DOHH2 (cell line): Measurements from ENCODE around the gene GBF1.

Experiments used
- EZH2phosphoT487 ChIP-seq: fragments of 200-600 bp; sonication (generic); IDR thresholded peaks from 2 replicates; pipeline ENCODE4 v1.6.1; 2017; ENCODE audit warnings: borderline replicate concordance, mild to moderate bottlenecking, antibody characterized with exemption, low read length, moderate library complexity, mixed read lengths
- TF ChIP-seq, protein P1 (sequence below): fragments of 200-600 bp; sonication (generic); IDR thresholded peaks from one replicate; pipeline ENCODE4 v1.5.1; 2014; ENCODE audit warnings: antibody characterized with exemption, mild to moderate bottlenecking, low read depth, low read length; ENCODE audit not compliant: poor library complexity, severe bottlenecking

DNA sequence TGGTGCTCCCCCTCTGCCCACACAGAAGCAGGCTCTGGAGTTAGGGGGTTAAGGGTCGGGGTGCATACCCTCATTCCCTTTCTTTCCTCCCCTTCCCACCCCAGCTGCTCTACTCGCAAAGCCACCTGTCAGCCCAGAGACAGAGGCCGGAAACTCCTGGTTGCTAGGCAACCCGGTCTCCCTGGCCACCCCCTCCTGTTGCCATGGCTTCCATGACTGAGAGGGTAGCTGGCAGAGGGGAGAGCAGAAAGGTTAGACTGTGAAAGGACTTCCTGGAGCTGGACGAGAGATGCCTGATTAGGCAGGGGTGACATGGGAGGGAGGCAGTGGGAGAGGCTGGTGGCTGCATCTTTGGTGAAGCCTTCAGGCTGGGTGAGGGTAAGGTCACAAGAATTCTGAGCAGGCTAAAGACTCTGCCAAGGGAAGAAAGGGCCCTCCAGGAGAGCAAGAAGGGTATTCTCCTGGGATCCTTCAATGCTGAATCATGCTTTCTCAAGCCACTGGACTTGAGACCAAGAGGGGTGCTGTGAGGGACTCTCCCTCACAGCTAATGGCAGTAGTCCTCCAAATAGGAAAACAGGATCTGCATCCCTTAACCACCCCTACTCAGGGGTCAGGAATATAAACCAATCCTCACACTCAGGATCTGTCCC is 167.8 kb downstream of the GBF1 start:
- TF ChIP-seq, protein P1, sequence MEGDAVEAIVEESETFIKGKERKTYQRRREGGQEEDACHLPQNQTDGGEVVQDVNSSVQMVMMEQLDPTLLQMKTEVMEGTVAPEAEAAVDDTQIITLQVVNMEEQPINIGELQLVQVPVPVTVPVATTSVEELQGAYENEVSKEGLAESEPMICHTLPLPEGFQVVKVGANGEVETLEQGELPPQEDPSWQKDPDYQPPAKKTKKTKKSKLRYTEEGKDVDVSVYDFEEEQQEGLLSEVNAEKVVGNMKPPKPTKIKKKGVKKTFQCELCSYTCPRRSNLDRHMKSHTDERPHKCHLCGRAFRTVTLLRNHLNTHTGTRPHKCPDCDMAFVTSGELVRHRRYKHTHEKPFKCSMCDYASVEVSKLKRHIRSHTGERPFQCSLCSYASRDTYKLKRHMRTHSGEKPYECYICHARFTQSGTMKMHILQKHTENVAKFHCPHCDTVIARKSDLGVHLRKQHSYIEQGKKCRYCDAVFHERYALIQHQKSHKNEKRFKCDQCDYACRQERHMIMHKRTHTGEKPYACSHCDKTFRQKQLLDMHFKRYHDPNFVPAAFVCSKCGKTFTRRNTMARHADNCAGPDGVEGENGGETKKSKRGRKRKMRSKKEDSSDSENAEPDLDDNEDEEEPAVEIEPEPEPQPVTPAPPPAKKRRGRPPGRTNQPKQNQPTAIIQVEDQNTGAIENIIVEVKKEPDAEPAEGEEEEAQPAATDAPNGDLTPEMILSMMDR = no peak
- no peak for TF ChIP-seq EZH2phosphoT487
